ENCODE data around the gene SS18L1. TPM values are rescaled to one million over a fixed set of nuclear protein-coding genes. Genes with fewer than 3 reads are reported as not detected.

SS18L1 gene
- total RNA-seq, 1 donor from 2014 or later, result 19.9 TPM

GRCh38 chr20:62117658-62118057, 25.9 kb upstream of the SS18L1 start:
- Mint-ChIP-seq H3K27ac (ENCODE audit: unreplicated experiment) (no peak overlapping the region), H3K4me1 (ENCODE audit: unreplicated experiment) (peaks cover 8% of the 10 kb centered on the region), H3K36me3 (ENCODE audit: unreplicated experiment) (no peaks in the 10 kb centered on the region), H3K27me3 (ENCODE audit: unreplicated experiment) (peaks cover 30% of the 10 kb centered on the region), H3K4me3 (ENCODE audit: unreplicated experiment) (no peak overlapping the region), H3K9me3 (ENCODE audit: unreplicated experiment) (no peaks in the 10 kb centered on the region)
- TF ChIP-seq, protein P1, sequence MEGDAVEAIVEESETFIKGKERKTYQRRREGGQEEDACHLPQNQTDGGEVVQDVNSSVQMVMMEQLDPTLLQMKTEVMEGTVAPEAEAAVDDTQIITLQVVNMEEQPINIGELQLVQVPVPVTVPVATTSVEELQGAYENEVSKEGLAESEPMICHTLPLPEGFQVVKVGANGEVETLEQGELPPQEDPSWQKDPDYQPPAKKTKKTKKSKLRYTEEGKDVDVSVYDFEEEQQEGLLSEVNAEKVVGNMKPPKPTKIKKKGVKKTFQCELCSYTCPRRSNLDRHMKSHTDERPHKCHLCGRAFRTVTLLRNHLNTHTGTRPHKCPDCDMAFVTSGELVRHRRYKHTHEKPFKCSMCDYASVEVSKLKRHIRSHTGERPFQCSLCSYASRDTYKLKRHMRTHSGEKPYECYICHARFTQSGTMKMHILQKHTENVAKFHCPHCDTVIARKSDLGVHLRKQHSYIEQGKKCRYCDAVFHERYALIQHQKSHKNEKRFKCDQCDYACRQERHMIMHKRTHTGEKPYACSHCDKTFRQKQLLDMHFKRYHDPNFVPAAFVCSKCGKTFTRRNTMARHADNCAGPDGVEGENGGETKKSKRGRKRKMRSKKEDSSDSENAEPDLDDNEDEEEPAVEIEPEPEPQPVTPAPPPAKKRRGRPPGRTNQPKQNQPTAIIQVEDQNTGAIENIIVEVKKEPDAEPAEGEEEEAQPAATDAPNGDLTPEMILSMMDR (IDR thresholded peaks at IDR 0.05), result no peak
- DNase-seq (ENCODE audit: extremely low spot score, unreplicated experiment), result no peak

GRCh38 chr20:62118113-62119043, 25.2 kb upstream of the SS18L1 start:
- DNase-seq (ENCODE audit: extremely low spot score, unreplicated experiment), result no peak
- Mint-ChIP-seq H3K4me3 (ENCODE audit: unreplicated experiment) (no peak overlapping the region), H3K4me1 (ENCODE audit: unreplicated experiment) (peaks cover 10% of the 10 kb centered on the region), H3K27me3 (ENCODE audit: unreplicated experiment) (peaks cover 30% of the 10 kb centered on the region), H3K9me3 (ENCODE audit: unreplicated experiment) (no peaks in the 10 kb centered on the region), H3K27ac (ENCODE audit: unreplicated experiment) (no peak overlapping the region), H3K36me3 (ENCODE audit: unreplicated experiment) (no peaks in the 10 kb centered on the region)
- TF ChIP-seq, protein P1 (IDR thresholded peaks at IDR 0.05), result no peak

- Mint-ChIP-seq H3K4me1 (ENCODE audit: unreplicated experiment) (peaks cover 18% of the 10 kb centered on the region), H3K9me3 (ENCODE audit: unreplicated experiment) (no peaks in the 10 kb centered on the region), H3K4me3 (ENCODE audit: unreplicated experiment) (no peak overlapping the region), H3K27me3 (ENCODE audit: unreplicated experiment) (peaks cover 30% of the 10 kb centered on the region), H3K27ac (ENCODE audit: unreplicated experiment) (no peak overlapping the region), H3K36me3 (ENCODE audit: unreplicated experiment) (no peaks in the 10 kb centered on the region)
- no peak for DNase-seq (ENCODE audit: extremely low spot score, unreplicated experiment)
- TF ChIP-seq, protein P1 (IDR thresholded peaks at IDR 0.05), result no peak
Measured at GRCh38 chr20:62119115-62119514, 24.5 kb upstream of the SS18L1 start.

DNA sequence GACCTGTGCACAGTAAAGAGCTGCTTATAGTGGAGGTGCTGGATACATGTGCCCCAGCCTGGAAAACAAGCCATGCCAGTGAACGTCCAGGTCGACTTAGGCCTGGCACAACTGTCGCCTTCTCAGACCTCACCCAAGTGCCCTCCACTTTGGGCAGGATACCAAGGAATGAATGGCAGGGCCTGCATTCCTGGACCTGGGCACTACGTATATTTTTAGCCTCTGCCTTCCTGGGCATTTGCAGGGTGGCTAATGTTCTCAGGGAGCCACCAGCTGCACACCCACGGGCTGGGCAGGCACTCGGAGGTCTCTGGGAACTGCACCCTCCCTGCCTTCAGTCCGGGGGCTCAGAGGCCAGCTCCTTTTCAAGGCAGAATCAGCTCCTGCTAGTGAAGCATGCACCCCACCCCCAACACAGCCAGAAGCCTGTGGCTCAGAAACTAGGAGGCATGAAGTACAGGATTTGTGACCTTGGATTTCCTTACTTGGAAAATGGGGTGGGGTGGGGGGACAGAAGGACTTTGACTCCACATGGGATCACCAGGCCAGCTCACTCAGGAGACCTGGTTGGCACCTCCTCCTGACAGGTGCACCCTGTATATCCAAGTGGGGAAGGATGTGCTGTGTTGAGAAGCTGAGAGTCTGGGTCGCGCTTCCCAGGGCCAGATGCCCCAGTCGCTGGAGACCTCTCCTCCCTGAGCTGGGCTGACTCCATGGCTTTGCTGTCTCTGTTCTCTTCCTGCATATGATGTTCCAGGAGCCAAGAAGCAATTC, 23.8 kb upstream of the SS18L1 start:
- Mint-ChIP-seq H3K27ac (ENCODE audit: unreplicated experiment) (peak overlapping the region; percentile 65), H3K36me3 (ENCODE audit: unreplicated experiment) (no peaks in the 10 kb centered on the region), H3K27me3 (ENCODE audit: unreplicated experiment) (peaks cover 30% of the 10 kb centered on the region), H3K4me1 (ENCODE audit: unreplicated experiment) (peaks cover 24% of the 10 kb centered on the region), H3K4me3 (ENCODE audit: unreplicated experiment) (peak overlapping the region; percentile 84), H3K9me3 (ENCODE audit: unreplicated experiment) (no peaks in the 10 kb centered on the region)
- no peak for DNase-seq (ENCODE audit: extremely low spot score, unreplicated experiment)
- TF ChIP-seq, protein P1 (IDR thresholded peaks at IDR 0.05), result no peak

- Mint-ChIP-seq H3K4me3 (ENCODE audit: unreplicated experiment) (peak overlapping the region; percentile 84), H3K4me1 (ENCODE audit: unreplicated experiment) (peaks cover 25% of the 10 kb centered on the region), H3K27ac (ENCODE audit: unreplicated experiment) (peak overlapping the region; percentile 65), H3K9me3 (ENCODE audit: unreplicated experiment) (no peaks in the 10 kb centered on the region), H3K36me3 (ENCODE audit: unreplicated experiment) (peaks cover 3% of the 10 kb centered on the region), H3K27me3 (ENCODE audit: unreplicated experiment) (peaks cover 25% of the 10 kb centered on the region)
- no peak for DNase-seq (ENCODE audit: extremely low spot score, unreplicated experiment)
- TF ChIP-seq, protein P1 (IDR thresholded peaks at IDR 0.05), result no peak
Measured at GRCh38 chr20:62120365-62120762, 23.2 kb upstream of the SS18L1 start.
